OCI-LY7 (cell line): ENCODE results near the gene TTLL6. TPM values are rescaled to one million over a fixed set of nuclear protein-coding genes. Genes with fewer than 3 reads are reported as not detected.

Experiments used
- BruUV-seq: library from RNA; stranded (reverse); fragments of 400-500 nt; replicated peaks from 2 replicates; lab custom pipeline; 2021; lab: Mats Ljungman, UMichigan
- CTCF ChIA-PET: fragments of 300-600 bp; sonication (Branson Sonifier 250); formaldehyde crosslinking; loops from one replicate; lab custom pipeline; 2022; ENCODE audit warnings: antibody characterized with exemption; ENCODE audit not compliant: unreplicated experiment; lab: Charles Lee
- POLR2A ChIA-PET: fragments of 300-600 bp; sonication (Branson Sonifier 250); formaldehyde crosslinking; loops from one replicate; lab custom pipeline; 2022; ENCODE audit warnings: antibody characterized with exemption; lab: Charles Lee
- DNase-seq: peaks from one replicate; pipeline ENCODE4 v3.0.0-alpha.2; 2015; ENCODE audit warnings: low spot score
- H2AFZ ChIP-seq: fragments of 200-600 bp; sonication (generic), shearing (Covaris generic); 2 replicates; pipeline ENCODE4 v1.6.1; 2014; ENCODE audit warnings: mild to moderate bottlenecking, antibody characterized with exemption, low read length, moderate library complexity
- H3K27ac ChIP-seq: fragments of 200-600 bp; sonication (generic); 2 replicates; pipeline ENCODE4 v1.5.1; 2014; ENCODE audit warnings: mixed run types, low read depth, mild to moderate bottlenecking, moderate library complexity, low read length, inconsistent platforms; ENCODE audit not compliant: poor library complexity, severe bottlenecking
- H3K36me3 ChIP-seq: fragments of 200-600 bp; sonication (generic); 2 replicates; pipeline ENCODE4 v1.6.1; 2014; ENCODE audit warnings: mild to moderate bottlenecking, antibody characterized with exemption, low read length, moderate library complexity, mixed read lengths; ENCODE audit not compliant: insufficient read depth
- H3K4me1 ChIP-seq: fragments of 200-600 bp; sonication (generic); 2 replicates; pipeline ENCODE4 v1.5.1; 2014; ENCODE audit warnings: mild to moderate bottlenecking, low read length; ENCODE audit not compliant: insufficient read depth, poor library complexity, severe bottlenecking
- H3K4me2 ChIP-seq: fragments of 200-600 bp; sonication (generic); 2 replicates; pipeline ENCODE4 v1.6.1; 2014; ENCODE audit warnings: mild to moderate bottlenecking, low read length
- H3K4me3 ChIP-seq: fragments of 200-600 bp; sonication (generic); 2 replicates; pipeline ENCODE4 v1.5.1; 2014; ENCODE audit warnings: mild to moderate bottlenecking, low read depth, low read length; ENCODE audit not compliant: poor library complexity, severe bottlenecking
- H3K79me2 ChIP-seq: fragments of 200-600 bp; sonication (generic); 2 replicates; pipeline ENCODE4 v1.6.1; 2016; ENCODE audit warnings: low read depth, mild to moderate bottlenecking, low read length, moderate library complexity, mixed read lengths; ENCODE audit not compliant: insufficient read depth
- H3K9me2 ChIP-seq: fragments of 200-600 bp; sonication (generic); 2 replicates; pipeline ENCODE4 v1.6.1; 2016; ENCODE audit warnings: mild to moderate bottlenecking, low read length, mixed read lengths; ENCODE audit not compliant: insufficient read depth
- H3K9me3 ChIP-seq: fragments of 200-600 bp; sonication (generic); 2 replicates; pipeline ENCODE4 v1.6.1; 2014; ENCODE audit warnings: mild to moderate bottlenecking, mixed run types, low read length, mixed read lengths
- H4K20me1 ChIP-seq: fragments of 200-600 bp; sonication (generic); 2 replicates; pipeline ENCODE4 v1.6.1; 2014; ENCODE audit warnings: mild to moderate bottlenecking, antibody characterized with exemption, low read length, moderate library complexity, mixed read lengths; ENCODE audit not compliant: insufficient read depth
- CTCF ChIP-seq: fragments of 200-600 bp; sonication (generic); conservative IDR thresholded peaks from 2 replicates; pipeline ENCODE4 v1.5.1; 2014; ENCODE audit warnings: mild to moderate bottlenecking, antibody characterized with exemption, low read length, moderate library complexity, mixed read lengths
- EZH2phosphoT487 ChIP-seq: fragments of 200-600 bp; sonication (generic); IDR thresholded peaks from 2 replicates; pipeline ENCODE4 v1.6.1; 2018; ENCODE audit warnings: low read depth, borderline replicate concordance, mild to moderate bottlenecking, mixed run types, antibody characterized with exemption, low read length, moderate library complexity, mixed read lengths
- intact Hi-C: fragments of 100-400 bp; cut with micrococcal nuclease; formaldehyde crosslinking; loops from one replicate; pipeline ENCODE4 v1.10.0; 2022; ENCODE audit not compliant: unreplicated experiment
- total RNA-seq, 2 experiments: library from RNA; depleted of rRNA in 1 of 2; stranded (reverse); fragments of >200 nt in 1 of 2; shearing (Covaris generic) in 1 of 2; gene quantifications; 2 replicates each; pipeline ENCODE4 v1.2.3, GENCODE V29; 2014 to 2022

The TTLL6 gene
- total RNA-seq, 2 experiments from 2014 or later = not detected

GRCh38 chr17:48722915-48723422 lies 94.1 kb downstream of the TTLL6 start, which contains the start of gene PRAC2:
Gene PRAC2 (plus strand): TSS chr17:48723185. CDS start chr17:48724411, 1,226 bp downstream.
- H3K36me3 ChIP-seq = no peaks in the 10 kb centered on the region
- no peaks in the 10 kb centered on the region for H4K20me1 ChIP-seq
- CTCF ChIA-PET = interaction anchor here (0.9 kb wide), 1 partner anchor 348 kb away, joined by 3 read pairs; no protein-coding TSS in a partner anchor
- H3K4me2 ChIP-seq = no peak within 1 kb of the TSS
- H3K4me3 ChIP-seq = no peak within 1 kb of the TSS
- BruUV-seq = no TSS peak
- no peaks in the 10 kb centered on the region for H3K4me1 ChIP-seq
- DNase-seq = no peak
- H3K9me2 ChIP-seq = no peaks in the 10 kb centered on the region
- TF ChIP-seq CTCF = no peak
- no peak for TF ChIP-seq EZH2phosphoT487
- no peak within 1 kb of the TSS for H3K27ac ChIP-seq
- POLR2A ChIA-PET = no interaction called here
- no peaks in the 10 kb centered on the region for H3K9me3 ChIP-seq
- no peaks in the 10 kb centered on the region for H3K79me2 ChIP-seq
- no peak within 1 kb of the TSS for H2AFZ ChIP-seq
- intact Hi-C loops = loop anchor here (10.0 kb wide), 1 partner anchor 82 kb away; no protein-coding TSS in a partner anchor

GRCh38 chr17:48722201-48722907 lies 94.7 kb downstream of the TTLL6 start, which contains the start of gene PRAC1:
Gene PRAC1 (minus strand): TSS chr17:48722518. CDS start chr17:48722392, 126 bp downstream.
- no peaks in the 10 kb centered on the region for H3K9me2 ChIP-seq
- no TSS peak for BruUV-seq
- H3K4me1 ChIP-seq = no peaks in the 10 kb centered on the region
- POLR2A ChIA-PET = no interaction called here
- no peaks in the 10 kb centered on the region for H3K9me3 ChIP-seq
- CTCF ChIA-PET = no interaction called here
- intact Hi-C loops = loop anchor here (10.0 kb wide), 1 partner anchor 82 kb away; no protein-coding TSS in a partner anchor
- no peaks in the 10 kb centered on the region for H4K20me1 ChIP-seq
- H3K36me3 ChIP-seq = no peaks in the 10 kb centered on the region
- no peak within 1 kb of the TSS for H3K27ac ChIP-seq
- no peak within 1 kb of the TSS for H3K4me2 ChIP-seq
- H3K79me2 ChIP-seq = no peaks in the 10 kb centered on the region
- DNase-seq = no peak
- no peak within 1 kb of the TSS for H2AFZ ChIP-seq
- TF ChIP-seq CTCF = no peak
- TF ChIP-seq EZH2phosphoT487 = no peak
- H3K4me3 ChIP-seq = no peak within 1 kb of the TSS

GRCh38 chr17:48721009-48721402 lies 96.0 kb downstream of the TTLL6 start:
- no peak for DNase-seq
- no peak overlapping the region for H3K4me3 ChIP-seq
- no peaks in the 10 kb centered on the region for H3K9me2 ChIP-seq
- no peak overlapping the region for H3K27ac ChIP-seq
- no peaks in the 10 kb centered on the region for H3K9me3 ChIP-seq
- no peaks in the 10 kb centered on the region for H4K20me1 ChIP-seq
- POLR2A ChIA-PET = no interaction called here
- CTCF ChIA-PET = no interaction called here
- no peaks in the 10 kb centered on the region for H3K36me3 ChIP-seq
- H3K4me2 ChIP-seq = no peak overlapping the region
- H3K79me2 ChIP-seq = no peaks in the 10 kb centered on the region
- no TSS peak for BruUV-seq
- intact Hi-C loops = loop anchor here (10.0 kb wide), 1 partner anchor 84 kb away; no protein-coding TSS in a partner anchor
- TF ChIP-seq CTCF = no peak
- no peak for TF ChIP-seq EZH2phosphoT487
- no peaks in the 10 kb centered on the region for H3K4me1 ChIP-seq
- no peak overlapping the region for H2AFZ ChIP-seq
